OCI-LY7 (cell line): ENCODE results near the gene IPPK.

Source experiments
- CTCF ChIP-seq: fragments of 200-600 bp; sonication (generic); conservative IDR thresholded peaks from 2 replicates; pipeline ENCODE4 v1.5.1; 2014; ENCODE audit warnings: mild to moderate bottlenecking, antibody characterized with exemption, low read length, moderate library complexity, mixed read lengths
- EZH2phosphoT487 ChIP-seq: fragments of 200-600 bp; sonication (generic); IDR thresholded peaks from 2 replicates; pipeline ENCODE4 v1.6.1; 2018; ENCODE audit warnings: low read depth, borderline replicate concordance, mild to moderate bottlenecking, mixed run types, antibody characterized with exemption, low read length, moderate library complexity, mixed read lengths

- no peak for TF ChIP-seq CTCF
- no peak for TF ChIP-seq EZH2phosphoT487
These were observed 34.2 kb downstream of the IPPK start for GRCh38 chr9:92635760-92636159.
